Activated B cell treated with CpG ODN at 0.5 μM for 24 hours (primary cell): ENCODE data around the gene ZNF860. TPM values are rescaled to one million over a fixed set of nuclear protein-coding genes. Genes with fewer than 3 reads are reported as not detected.
"Not testable (repeated sequence)": the region's sequence is repeated elsewhere in the genome, so short reads cannot be mapped to it uniquely, and the experiment has no call there.

Experiments used
- ATAC-seq: fragments of 200-7000 bp; cut with Tn5 transposase; one replicate; pipeline ENCODE4 v1.10.0; 2021; ENCODE audit warnings: low read depth, mild to moderate bottlenecking, moderate library complexity
- CTCF ChIA-PET: fragments of 350-600 bp; sonication (Branson Sonifier 250); formaldehyde crosslinking; loops from one replicate; lab custom pipeline; 2021; ENCODE audit warnings: antibody characterized with exemption; lab: Charles Lee
- POLR2A ChIA-PET: fragments of 350-600 bp; sonication (Branson Sonifier 250); formaldehyde crosslinking; loops from one replicate; lab custom pipeline; 2021; ENCODE audit warnings: antibody characterized with exemption; lab: Charles Lee
- DNase-seq: peaks from one replicate; pipeline ENCODE4 v3.0.0; 2022
- H3K27ac Mint-ChIP-seq: one replicate; pipeline ENCODE4 v1.8.0; 2020; ENCODE audit warnings: mixed read lengths
- H3K27me3 Mint-ChIP-seq: one replicate; pipeline ENCODE4 v1.8.0; 2021; ENCODE audit warnings: mixed read lengths
- H3K36me3 Mint-ChIP-seq: one replicate; pipeline ENCODE4 v1.8.0; 2021; ENCODE audit warnings: low read depth, mixed read lengths
- H3K4me1 Mint-ChIP-seq: one replicate; pipeline ENCODE4 v1.8.0; 2021; ENCODE audit warnings: mixed read lengths
- H3K4me3 Mint-ChIP-seq: one replicate; pipeline ENCODE4 v1.8.0; 2020; ENCODE audit warnings: mild to moderate bottlenecking, mixed read lengths
- H3K9me3 Mint-ChIP-seq: one replicate; pipeline ENCODE4 v1.8.0; 2020; ENCODE audit warnings: mixed read lengths
- CTCF ChIP-seq: fragments of 200-600 bp; IDR thresholded peaks from one replicate; pipeline ENCODE4 v1.8.0; 2022; ENCODE audit warnings: antibody characterized with exemption, mild to moderate bottlenecking
- intact Hi-C: fragments of 100-400 bp; cut with micrococcal nuclease; formaldehyde crosslinking; loops from one replicate; pipeline ENCODE4 v1.15.1; 2024
- total RNA-seq: library from RNA; stranded (reverse); gene quantifications from 2 replicates; pipeline ENCODE4 v1.2.3, GENCODE V29; 2022

Gene ZNF860
- total RNA-seq, 1 donor from 2014 or later, result 19.1 TPM

DNA sequence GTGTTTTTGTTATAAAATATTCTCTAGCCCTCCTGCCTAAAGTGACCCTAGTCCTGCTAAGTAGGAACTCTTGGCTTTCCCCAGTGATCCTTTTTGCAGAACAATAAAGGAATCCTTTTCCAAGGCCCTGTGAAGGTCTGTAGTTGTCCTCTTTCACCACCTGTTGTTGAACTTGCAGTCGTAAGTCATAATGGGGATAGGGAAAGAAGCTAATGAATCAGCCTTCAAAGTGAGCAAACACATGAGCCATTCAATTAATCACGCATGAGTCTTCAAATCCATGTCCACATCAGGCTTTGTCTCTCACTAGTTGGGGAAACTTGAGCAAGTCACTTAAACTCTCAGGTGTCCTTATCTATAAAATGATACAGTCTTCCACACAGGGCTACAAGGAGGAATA lies 27.6 kb downstream of the ZNF860 start:
- ATAC-seq, result no peak
- intact Hi-C loops, result no loop called here
- Mint-ChIP-seq H3K9me3 (no peaks in the 10 kb centered on the region), H3K4me1 (peaks cover 26% of the 10 kb centered on the region), H3K27me3 (no peaks in the 10 kb centered on the region), H3K4me3 (no peak overlapping the region), H3K27ac (peak overlapping the region; percentile 63), H3K36me3 (peaks cover 2% of the 10 kb centered on the region)
- no peak for DNase-seq
- no peak for TF ChIP-seq CTCF
- CTCF ChIA-PET, result interaction anchor here (1.0 kb wide), 1 partner anchor 26 kb away, joined by 3 read pairs; no protein-coding TSS in a partner anchor
- POLR2A ChIA-PET, result interaction anchor here (1.5 to 1.8 kb wide), 2 partner anchors 9 to 27 kb away, joined by 3 to 11 read pairs; no protein-coding TSS in a partner anchor

DNA sequence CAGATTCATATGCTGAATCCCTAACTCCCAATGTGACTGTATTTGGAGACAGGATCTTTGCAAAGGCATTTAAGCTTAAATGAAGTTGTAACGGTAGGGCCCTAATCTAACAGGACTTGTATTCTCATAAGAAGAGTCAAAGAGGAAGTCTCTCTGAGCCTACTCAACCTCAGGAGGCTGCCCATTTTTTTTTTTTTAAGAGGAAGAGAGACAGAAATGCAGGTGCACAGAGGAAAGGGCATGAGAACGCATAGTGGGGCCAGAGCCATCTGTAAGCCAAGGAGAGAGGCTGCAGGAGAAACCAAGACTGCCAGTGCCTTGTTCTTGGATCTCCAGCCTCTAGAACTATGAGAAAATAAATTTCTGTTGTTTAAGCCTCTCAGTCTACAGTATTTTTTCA lies 28.4 kb downstream of the ZNF860 start:
- ATAC-seq, result peak; percentile 98
- POLR2A ChIA-PET, result interaction anchor here (0.5 to 1.8 kb wide), 5 partner anchors 10 to 82 kb away, joined by 3 to 11 read pairs (median 3); partner anchors contain the start of genes OSBPL10 and ZNF860

GRCh38 chr3:32010699-32011098 lies 29.1 kb downstream of the ZNF860 start:
- H3K27ac Mint-ChIP-seq, H3K36me3 Mint-ChIP-seq, CTCF ChIA-PET, ATAC-seq, H3K4me3 Mint-ChIP-seq, H3K27me3 Mint-ChIP-seq, H3K9me3 Mint-ChIP-seq, DNase-seq: not testable (repeated sequence)
- H3K4me1 Mint-ChIP-seq, result peaks cover 22% of the 10 kb centered on the region
- POLR2A ChIA-PET, result interaction anchor here (1.8 kb wide), 1 partner anchor 11 kb away, joined by 11 read pairs; no protein-coding TSS in a partner anchor
- intact Hi-C loops, result loop anchor here (1.0 kb wide), 2 partner anchors 10 to 29 kb away; partner anchors contain the start of genes OSBPL10 and ZNF860

More for the DNA sequence above, 28.4 kb downstream of the ZNF860 start:
- DNase-seq, result no peak
- Mint-ChIP-seq H3K36me3 (peaks cover 3% of the 10 kb centered on the region), H3K27me3 (no peaks in the 10 kb centered on the region), H3K4me1 (peaks cover 24% of the 10 kb centered on the region), H3K27ac (peak overlapping the region; percentile 63), H3K4me3 (peak overlapping the region; percentile 38), H3K9me3 (no peaks in the 10 kb centered on the region)
- CTCF ChIA-PET, result interaction anchor here (0.6 to 1.0 kb wide), 3 partner anchors 9 to 27 kb away, joined by 3 read pairs; no protein-coding TSS in a partner anchor
- intact Hi-C loops, result loop anchor here (1.0 kb wide), 2 partner anchors 10 to 29 kb away; partner anchors contain the start of genes OSBPL10 and ZNF860
- TF ChIP-seq CTCF, result no peak

DNA sequence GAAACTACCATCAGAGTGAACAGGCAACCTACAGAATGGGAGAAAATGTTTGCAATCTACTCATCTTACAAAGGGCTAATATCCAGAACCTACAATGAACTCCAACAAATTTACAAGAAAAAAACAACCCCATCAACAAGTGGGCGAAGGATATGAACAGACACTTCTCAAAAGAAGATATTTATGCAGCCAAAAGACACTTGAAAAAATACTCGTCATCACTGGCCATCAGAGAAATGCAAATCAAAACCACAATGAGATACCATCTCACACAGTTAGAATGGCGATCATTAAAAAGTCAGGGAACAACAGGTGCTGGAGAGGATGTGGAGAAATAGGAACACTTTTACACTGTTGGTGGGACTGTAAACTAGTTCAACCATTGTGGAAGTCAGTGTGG lies 34.1 kb downstream of the ZNF860 start:
- CTCF ChIA-PET, intact Hi-C loops, H3K27ac Mint-ChIP-seq, H3K9me3 Mint-ChIP-seq, H3K36me3 Mint-ChIP-seq, H3K4me3 Mint-ChIP-seq, ATAC-seq, POLR2A ChIA-PET, H3K27me3 Mint-ChIP-seq, DNase-seq: not testable (repeated sequence)
- peaks cover 14% of the 10 kb centered on the region for H3K4me1 Mint-ChIP-seq

DNA sequence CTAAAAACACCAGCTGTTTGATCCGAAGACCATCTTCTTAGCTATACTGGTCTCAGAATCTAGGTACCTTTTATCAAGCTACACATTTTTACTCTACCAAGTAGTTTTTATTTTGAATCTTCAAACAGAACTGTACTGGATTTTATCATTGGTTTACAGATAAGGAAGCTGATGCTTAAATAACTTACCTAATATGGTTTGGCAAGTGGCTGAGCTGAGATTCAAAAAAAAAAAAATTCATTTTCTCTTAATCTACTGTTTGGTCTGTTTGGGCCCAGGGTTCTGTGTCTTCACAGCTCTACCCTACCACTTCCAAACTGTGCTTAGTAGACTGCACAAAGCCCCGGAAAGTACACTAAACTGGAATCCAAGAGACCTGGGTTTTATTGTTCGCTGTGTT lies 35.7 kb downstream of the ZNF860 start:
- peak overlapping the region; percentile 50 for H3K27ac Mint-ChIP-seq
- H3K4me3 Mint-ChIP-seq, result no peak overlapping the region
- ChIA-PET CTCF (interaction anchor here (1.6 to 3.8 kb wide), 2 partner anchors 108 to 127 kb away, joined by 3 to 19 read pairs; no protein-coding TSS in a partner anchor), POLR2A (no interaction called here)
- no peaks in the 10 kb centered on the region for H3K9me3 Mint-ChIP-seq
- peaks cover 12% of the 10 kb centered on the region for H3K4me1 Mint-ChIP-seq
- ATAC-seq (no peak), DNase-seq (no peak)
- peaks cover 2% of the 10 kb centered on the region for H3K36me3 Mint-ChIP-seq
- intact Hi-C loops, result no loop called here
- TF ChIP-seq CTCF, result no peak
- H3K27me3 Mint-ChIP-seq, result no peaks in the 10 kb centered on the region
